ENCODE data around the gene SGO1. TPM values are rescaled to one million over a fixed set of nuclear protein-coding genes. Genes with fewer than 3 reads are reported as not detected.

Gene SGO1
- total RNA-seq, 2 donors from 2014 or later: 25.1 to 44.8 TPM

DNA sequence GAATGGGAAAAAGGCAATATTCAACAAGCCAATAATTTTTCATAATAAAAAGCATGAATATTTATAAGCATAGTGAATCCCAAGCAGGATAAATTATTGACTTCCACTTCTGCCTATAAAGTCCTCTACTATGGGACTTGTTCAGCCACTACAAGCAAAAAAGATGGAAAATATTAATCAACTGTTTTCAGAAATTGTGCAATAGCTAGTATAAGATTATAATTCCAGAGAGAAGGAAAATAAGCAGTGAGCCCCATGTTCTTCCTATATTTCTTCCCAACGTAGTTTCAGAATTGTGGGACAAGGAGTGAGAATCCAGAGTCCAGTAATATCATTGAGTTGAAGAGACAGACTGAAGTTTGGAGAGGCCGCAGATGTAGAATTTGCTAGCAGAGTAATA is 24.3 kb downstream of the SGO1 start:
- H3K9ac ChIP-seq (ENCODE audit: extremely low read depth, low read length, poor library complexity, severe bottlenecking): no peak overlapping the region
- no peak for DNase-seq
- Mint-ChIP-seq H3K4me1 (no peaks in the 10 kb centered on the region), H3K4me3 (no peak overlapping the region), H3K36me3 (ENCODE audit: low read depth) (peaks cover 36% of the 10 kb centered on the region), H3K27me3 (ENCODE audit: insufficient read depth) (no peaks in the 10 kb centered on the region), H3K9me3 (no peaks in the 10 kb centered on the region), H3K27ac (no peak overlapping the region)
- no peaks in the 10 kb centered on the region for H3K9me3 ChIP-seq (ENCODE audit: control insufficient read depth, low read length)
- TF ChIP-seq, protein P1, sequence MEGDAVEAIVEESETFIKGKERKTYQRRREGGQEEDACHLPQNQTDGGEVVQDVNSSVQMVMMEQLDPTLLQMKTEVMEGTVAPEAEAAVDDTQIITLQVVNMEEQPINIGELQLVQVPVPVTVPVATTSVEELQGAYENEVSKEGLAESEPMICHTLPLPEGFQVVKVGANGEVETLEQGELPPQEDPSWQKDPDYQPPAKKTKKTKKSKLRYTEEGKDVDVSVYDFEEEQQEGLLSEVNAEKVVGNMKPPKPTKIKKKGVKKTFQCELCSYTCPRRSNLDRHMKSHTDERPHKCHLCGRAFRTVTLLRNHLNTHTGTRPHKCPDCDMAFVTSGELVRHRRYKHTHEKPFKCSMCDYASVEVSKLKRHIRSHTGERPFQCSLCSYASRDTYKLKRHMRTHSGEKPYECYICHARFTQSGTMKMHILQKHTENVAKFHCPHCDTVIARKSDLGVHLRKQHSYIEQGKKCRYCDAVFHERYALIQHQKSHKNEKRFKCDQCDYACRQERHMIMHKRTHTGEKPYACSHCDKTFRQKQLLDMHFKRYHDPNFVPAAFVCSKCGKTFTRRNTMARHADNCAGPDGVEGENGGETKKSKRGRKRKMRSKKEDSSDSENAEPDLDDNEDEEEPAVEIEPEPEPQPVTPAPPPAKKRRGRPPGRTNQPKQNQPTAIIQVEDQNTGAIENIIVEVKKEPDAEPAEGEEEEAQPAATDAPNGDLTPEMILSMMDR (conservative IDR thresholded peaks at IDR 0.05): no peak
- no peak overlapping the region for H3K4me3 ChIP-seq (ENCODE audit: low read length)
- WGBS, 2 experiments (ENCODE audit: insufficient coverage in 1 of 2, insufficient read length in 1 of 2): 90 to 91% methylated on average over 2 of the region's 2 CpGs
- no peaks in the 10 kb centered on the region for H3K4me1 ChIP-seq (ENCODE audit: control insufficient read depth, insufficient read depth, low read length)
- H3K36me3 ChIP-seq (ENCODE audit: control insufficient read depth, insufficient read depth, low read length): peaks cover 53% of the 10 kb centered on the region
- H3K27me3 ChIP-seq (ENCODE audit: control insufficient read depth, insufficient read depth, low read length, poor library complexity, severe bottlenecking): no peaks in the 10 kb centered on the region
- H3K27ac ChIP-seq (ENCODE audit: low read depth, low read length): no peak overlapping the region

DNA sequence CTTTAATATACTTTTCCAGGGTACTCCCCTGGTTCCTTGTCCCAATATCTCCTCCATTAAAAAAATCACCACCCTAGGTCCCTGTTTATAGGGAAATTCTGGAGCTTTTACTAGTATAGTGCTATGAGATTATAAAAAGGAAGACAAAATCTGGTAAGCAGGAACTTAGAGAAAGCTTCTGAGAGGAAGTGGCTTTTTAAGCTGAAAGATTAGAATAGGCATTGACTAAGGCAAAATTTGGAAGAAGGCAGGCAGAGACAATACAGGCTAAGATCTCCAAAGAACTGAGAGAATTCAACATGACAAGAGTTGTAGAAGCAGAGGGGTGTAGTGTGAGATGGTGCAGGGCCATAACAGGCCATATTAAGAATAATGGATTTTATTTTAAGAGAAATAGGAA is 25.8 kb downstream of the SGO1 start:
- Mint-ChIP-seq H3K9me3 (no peaks in the 10 kb centered on the region), H3K36me3 (ENCODE audit: low read depth) (peaks cover 32% of the 10 kb centered on the region), H3K27me3 (ENCODE audit: insufficient read depth) (no peaks in the 10 kb centered on the region), H3K4me3 (no peak overlapping the region), H3K4me1 (peaks cover 4% of the 10 kb centered on the region), H3K27ac (no peak overlapping the region)
- no peaks in the 10 kb centered on the region for H3K27me3 ChIP-seq (ENCODE audit: control insufficient read depth, insufficient read depth, low read length, poor library complexity, severe bottlenecking)
- no peak for DNase-seq
- peaks cover 50% of the 10 kb centered on the region for H3K36me3 ChIP-seq (ENCODE audit: control insufficient read depth, insufficient read depth, low read length)
- no peak overlapping the region for H3K9ac ChIP-seq (ENCODE audit: extremely low read depth, low read length, poor library complexity, severe bottlenecking)
- H3K9me3 ChIP-seq (ENCODE audit: control insufficient read depth, low read length): no peaks in the 10 kb centered on the region
- no peak overlapping the region for H3K4me3 ChIP-seq (ENCODE audit: low read length)
- no peak overlapping the region for H3K27ac ChIP-seq (ENCODE audit: low read depth, low read length)
- TF ChIP-seq, protein P1 (conservative IDR thresholded peaks at IDR 0.05): no peak
- H3K4me1 ChIP-seq (ENCODE audit: control insufficient read depth, insufficient read depth, low read length): no peaks in the 10 kb centered on the region

DNA sequence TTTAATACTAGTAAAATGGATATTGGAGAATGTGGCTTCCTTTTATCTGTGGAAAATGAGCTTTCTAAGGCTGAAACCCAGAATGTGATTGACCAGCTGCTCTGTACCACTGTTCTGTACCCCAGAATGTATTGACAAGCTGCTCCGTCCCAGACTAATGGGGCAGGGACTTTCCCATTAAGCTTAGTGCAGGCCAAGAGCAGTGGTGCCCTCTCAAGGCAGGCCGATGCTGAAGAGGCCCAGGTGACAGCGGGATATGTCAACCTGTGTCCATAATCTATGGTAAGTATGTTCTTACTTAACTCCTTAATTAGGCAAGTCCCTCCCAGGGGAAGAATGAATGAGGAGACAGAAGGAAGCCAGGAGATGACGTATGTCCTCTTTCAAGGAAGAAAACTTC is 31.1 kb downstream of the SGO1 start:
- H3K9me3 Mint-ChIP-seq: no peaks in the 10 kb centered on the region
- H3K4me1 ChIP-seq (ENCODE audit: control insufficient read depth, insufficient read depth, low read length): no peaks in the 10 kb centered on the region

More for the DNA sequence above, 31.1 kb downstream of the SGO1 start:
- WGBS, 2 experiments (ENCODE audit: insufficient coverage in 1 of 2, insufficient read length in 1 of 2): 87 to 91% methylated on average over 3 of the region's 4 CpGs
- no peak overlapping the region for H3K4me3 Mint-ChIP-seq
- H3K4me3 ChIP-seq (ENCODE audit: low read length): no peak overlapping the region
- peaks cover 26% of the 10 kb centered on the region for H3K36me3 ChIP-seq (ENCODE audit: control insufficient read depth, insufficient read depth, low read length)
- no peak overlapping the region for H3K27ac Mint-ChIP-seq
- H3K4me1 Mint-ChIP-seq: peaks cover 4% of the 10 kb centered on the region
- H3K27me3 ChIP-seq (ENCODE audit: control insufficient read depth, insufficient read depth, low read length, poor library complexity, severe bottlenecking): no peaks in the 10 kb centered on the region
- DNase-seq: peak; percentile 49
- H3K9me3 ChIP-seq (ENCODE audit: control insufficient read depth, low read length): no peaks in the 10 kb centered on the region
- TF ChIP-seq, protein P1 (conservative IDR thresholded peaks at IDR 0.05): peak; percentile 43
- H3K36me3 Mint-ChIP-seq (ENCODE audit: low read depth): peaks cover 19% of the 10 kb centered on the region
- no peak overlapping the region for H3K27ac ChIP-seq (ENCODE audit: low read depth, low read length)
- no peak overlapping the region for H3K9ac ChIP-seq (ENCODE audit: extremely low read depth, low read length, poor library complexity, severe bottlenecking)
- no peaks in the 10 kb centered on the region for H3K27me3 Mint-ChIP-seq (ENCODE audit: insufficient read depth)
